Measurements from ENCODE around the gene SCN1A.
"Not testable (repeated sequence)": the region's sequence is repeated elsewhere in the genome, so short reads cannot be mapped to it uniquely, and the experiment has no call there.

Gene SCN1A

DNA sequence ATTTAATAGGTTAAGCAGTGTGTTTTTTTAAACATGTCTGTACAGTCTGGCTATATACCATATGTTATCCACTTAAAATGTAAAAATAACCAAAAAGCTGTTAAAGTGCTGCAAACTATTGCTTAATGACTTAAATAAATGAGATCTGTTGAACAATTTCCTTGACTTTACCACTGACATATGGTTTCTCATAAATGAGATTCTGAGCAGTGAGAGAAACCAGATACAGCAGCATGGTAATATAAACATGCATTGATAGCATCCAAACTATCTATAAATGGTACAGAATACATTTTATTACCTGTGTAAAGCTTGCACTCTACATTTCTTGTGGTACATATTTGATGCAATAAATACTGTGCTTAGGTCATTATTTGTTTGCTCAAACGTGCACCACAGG lies 138.0 kb downstream of the SCN1A start:
- in situ Hi-C loops (cut with MboI; ENCODE audit: low sequenced_read_pairs), result no loop called here

DNA sequence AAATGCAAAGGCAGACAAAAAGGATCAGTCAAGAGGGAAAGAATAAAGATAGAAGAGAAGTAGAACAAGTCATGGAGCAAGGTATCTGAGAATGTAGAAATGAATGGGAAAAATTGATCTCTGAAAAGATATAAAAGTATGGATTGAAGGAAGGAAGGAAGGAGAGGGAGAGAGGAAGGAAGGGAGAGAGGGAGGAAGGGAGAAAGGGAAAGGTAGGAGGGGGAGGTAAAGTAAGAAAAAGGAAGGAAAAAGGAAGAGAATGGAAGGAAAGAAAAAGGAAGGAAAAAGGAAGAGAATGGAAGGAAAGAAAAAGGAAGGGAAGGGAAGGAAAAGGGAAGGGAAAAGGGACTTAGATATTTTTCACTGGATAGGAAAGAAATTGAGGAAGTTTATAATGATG lies 142.7 kb downstream of the SCN1A start:
- in situ Hi-C loops (cut with MboI; ENCODE audit: low sequenced_read_pairs), result no loop called here

DNA sequence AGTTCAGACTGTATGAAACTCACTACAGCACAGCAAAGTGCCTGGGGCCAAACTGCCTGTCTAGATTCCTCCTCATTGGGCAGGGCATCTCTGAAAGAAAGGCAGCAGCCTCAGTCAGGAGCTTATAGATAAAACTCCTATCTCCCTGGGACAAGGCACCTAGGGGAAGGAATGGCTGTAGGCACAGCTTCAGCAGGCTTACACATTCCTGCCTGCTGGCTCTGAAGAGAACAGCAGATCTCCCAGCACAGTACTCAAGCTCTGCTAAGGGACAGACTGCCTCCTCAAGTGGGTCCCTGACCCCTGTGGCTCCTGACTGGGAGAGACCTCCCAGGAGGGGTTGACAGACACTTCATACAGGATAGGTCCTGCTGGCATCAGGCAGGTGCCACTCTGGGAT lies 155.7 kb downstream of the SCN1A start:
- in situ Hi-C loops (cut with MboI; ENCODE audit: low sequenced_read_pairs), result not testable (repeated sequence)

DNA sequence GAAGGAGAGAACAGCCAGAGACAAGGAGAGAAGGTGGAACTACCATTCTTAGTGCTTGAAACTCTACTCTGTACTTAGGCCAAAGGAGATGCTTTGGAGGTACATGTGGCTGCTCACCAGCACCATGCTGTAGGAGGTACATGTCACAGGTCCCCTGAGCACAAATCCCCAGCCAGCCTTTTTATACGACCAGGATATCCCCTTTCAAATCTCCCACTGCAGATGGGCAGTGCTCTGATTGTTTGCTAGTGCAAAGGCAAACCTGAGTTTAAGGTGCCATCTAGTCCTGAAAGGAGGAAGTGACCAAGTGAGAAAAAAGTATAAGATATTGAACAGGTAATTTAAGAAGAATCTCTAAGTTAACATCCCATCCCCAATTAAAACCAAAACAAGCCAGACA lies 157.2 kb downstream of the SCN1A start:
- in situ Hi-C loops (cut with MboI; ENCODE audit: low sequenced_read_pairs), result no loop called here

DNA sequence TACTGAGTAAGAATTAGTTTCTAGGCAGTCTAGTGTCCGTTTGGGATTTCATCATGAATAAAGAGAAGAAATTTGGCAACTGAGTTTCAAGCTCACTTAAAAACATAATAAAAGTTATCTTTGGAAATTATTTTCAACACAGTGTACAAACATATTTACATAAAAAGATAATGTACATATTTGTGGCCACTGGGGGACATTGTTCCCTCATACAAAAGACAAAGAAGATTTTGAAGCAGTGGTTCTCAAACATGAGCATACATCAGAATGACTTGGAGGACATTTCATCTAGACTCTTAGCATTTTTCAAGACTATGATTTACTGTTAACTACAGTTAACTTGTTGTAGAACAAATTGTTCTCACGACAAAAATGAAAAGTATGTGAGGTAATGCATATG lies 158.6 kb downstream of the SCN1A start:
- in situ Hi-C loops (cut with MboI; ENCODE audit: low sequenced_read_pairs), result no loop called here

DNA sequence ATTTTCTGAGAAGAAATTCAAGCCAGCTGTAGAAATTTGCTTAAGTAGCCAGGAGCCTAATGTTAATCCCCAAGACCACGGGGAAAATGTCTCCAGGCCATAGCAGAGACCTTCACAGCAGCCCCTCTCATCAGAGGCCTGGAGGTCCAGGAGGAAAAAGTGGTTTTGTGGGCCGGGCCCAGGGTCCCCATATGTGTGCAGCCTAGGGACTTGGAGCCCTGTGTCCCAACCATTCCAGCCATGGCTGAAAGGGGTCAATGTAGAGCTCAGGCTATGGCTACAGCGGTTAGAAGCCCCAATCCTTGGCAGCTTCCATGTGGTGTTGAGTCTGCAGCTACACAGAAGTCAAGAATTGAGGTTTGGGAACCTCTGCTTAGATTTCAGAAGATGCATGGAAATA lies 160.1 kb downstream of the SCN1A start:
- in situ Hi-C loops (cut with MboI; ENCODE audit: low sequenced_read_pairs), result no loop called here

DNA sequence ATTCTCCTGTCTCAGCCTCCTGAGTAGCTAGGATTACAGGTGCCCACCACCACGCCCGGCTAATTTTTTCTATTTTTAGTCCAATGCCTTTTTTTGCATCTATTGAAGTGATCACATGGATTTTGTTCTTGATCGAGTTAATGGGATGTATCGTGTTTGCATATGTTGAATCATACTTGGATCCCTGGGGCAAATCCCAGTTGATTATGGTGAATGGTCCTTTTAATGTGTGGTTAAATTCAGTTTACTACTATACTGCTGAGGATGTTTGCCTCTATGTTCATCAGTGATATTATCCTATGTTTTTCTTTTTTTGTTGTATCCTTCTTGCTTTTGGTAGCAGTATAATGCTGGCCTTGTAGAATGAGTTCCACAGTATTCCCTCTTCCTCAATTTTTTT lies 166.0 kb downstream of the SCN1A start:
- in situ Hi-C loops (cut with MboI; ENCODE audit: low sequenced_read_pairs), result no loop called here

DNA sequence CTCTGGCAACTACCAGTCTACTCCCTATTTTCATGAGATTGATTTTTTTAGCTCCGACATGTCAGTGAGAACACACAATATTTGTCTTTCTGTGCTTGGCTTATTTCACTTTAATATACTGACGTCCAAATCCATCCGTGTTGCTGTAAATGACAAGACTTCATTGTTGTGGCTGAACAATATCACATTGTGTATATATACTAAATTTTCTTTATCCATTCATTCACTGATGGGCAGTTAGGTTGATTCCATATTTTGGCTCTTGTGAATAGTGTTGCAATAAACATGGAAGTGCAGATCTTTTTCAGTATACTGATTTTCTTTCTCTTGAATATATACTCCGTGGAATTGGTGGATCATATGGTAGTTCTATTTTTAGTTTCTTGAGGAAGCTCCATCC lies 168.4 kb downstream of the SCN1A start:
- in situ Hi-C loops (cut with MboI; ENCODE audit: low sequenced_read_pairs), result no loop called here

DNA sequence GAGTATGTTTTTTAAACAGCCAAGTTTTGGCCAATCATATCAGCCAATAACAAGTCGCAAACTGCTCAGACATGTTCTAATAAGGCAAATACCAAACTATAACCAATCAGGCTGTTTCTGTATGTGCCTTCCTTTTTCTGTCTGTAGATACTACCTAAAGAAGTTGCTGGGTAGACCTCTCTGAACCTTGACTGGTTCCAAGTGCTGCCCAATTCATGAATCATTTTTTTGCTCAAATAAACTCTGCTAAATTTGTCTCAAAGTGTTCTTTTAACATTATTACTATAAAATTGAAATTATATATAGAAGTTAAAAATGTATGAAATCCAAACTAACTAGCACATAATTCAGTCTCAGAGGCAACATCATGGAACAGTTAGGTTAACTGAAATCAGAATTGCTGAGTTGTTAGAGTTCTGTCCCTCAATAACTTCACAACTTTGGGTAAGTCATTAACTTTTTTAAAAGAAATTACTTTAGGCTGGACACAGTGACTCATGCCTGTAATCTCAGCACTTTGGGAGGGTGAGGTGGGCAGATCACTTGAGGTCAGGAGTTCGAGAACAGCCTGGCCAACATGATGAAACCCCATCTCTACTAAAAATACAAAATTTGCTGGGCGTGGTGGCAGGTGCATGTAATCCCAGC lies 169.4 kb downstream of the SCN1A start:
- in situ Hi-C loops (cut with MboI; ENCODE audit: low sequenced_read_pairs), result no loop called here

DNA sequence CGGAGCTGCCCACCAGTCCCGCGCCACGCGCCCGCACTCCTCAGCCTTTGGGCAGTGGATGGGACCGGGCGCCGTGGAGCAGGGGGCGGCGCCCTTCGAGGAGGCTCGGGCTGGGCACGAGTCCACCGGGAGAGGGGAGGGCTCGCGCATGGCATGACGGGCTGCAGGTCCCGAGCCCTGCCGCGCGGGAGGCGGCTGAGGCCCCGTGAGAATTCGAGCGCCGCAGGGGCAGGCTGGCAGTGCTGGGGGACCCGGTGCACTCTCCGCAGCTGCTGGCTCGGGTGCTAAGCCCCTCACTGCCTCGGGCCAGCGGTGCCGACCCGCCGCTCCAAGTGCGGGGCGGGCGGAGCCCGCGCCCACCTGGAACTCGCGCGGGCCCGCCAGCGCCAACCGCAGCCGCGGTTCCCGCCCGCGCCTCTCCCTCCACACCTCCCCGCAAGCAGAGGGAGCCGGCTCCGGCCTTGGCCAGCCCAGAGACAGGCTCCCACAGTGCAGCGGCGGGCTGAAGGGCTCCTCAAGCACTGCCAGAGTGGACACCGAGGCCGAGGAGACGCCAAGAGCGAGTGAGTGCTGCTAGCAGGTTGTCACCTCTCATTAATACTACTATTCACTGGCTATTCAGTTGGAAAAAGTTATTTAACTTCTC lies 170.7 kb downstream of the SCN1A start:
- in situ Hi-C loops (cut with MboI; ENCODE audit: low sequenced_read_pairs), result no loop called here

DNA sequence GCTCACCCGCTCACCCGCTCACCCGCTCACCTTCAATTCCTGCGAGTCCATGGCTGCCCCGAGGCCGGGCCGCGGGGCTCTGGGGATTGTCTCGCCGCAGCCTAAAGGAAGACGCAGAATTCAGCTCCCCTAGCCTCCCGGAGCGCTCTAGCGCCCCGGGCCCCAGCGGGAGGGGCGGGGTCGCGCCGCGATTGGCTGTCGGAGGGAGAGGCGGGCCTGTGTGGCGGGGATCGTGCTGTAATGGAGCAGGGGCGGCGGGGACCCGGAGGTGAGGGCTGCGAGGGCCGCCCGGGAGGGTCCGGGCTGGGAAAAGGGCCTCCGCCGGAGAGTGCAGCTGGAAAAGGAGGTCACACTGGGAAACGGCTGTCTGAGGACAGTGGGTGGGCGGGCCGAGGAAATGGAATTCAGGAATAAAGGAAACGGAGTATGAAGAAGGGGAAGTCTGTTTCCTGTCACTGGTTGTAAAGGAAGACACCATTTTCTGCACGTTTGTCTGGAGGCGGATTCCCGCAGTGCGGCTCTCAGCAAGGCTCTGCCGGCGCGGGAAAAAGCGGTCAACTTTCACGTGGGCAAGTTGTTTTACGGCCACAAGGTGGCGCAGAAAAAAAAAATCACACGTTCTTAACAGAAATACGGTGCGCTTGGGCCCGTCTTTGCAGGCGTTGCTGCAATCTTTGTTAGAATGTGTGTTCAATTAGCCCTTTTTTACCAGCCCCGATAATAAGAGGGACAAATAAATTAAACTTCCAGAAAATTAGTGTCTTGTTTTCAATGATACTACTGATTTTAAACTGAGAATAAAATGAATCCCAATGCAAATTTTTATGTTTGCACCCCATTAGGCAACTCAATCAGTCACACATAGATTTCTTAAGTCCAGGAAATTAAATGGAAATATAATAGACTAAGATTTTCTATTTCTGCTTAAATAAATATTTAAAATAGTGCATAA lies 173.9 kb downstream of the SCN1A start, which contains the start of gene TTC21B:
TTC21B (minus strand) TSS at position 122 of the 952 bp plus-strand sequence; CDS start at position 51, 71 bp downstream.
- in situ Hi-C loops (cut with MboI; ENCODE audit: low sequenced_read_pairs), result no loop called here

DNA sequence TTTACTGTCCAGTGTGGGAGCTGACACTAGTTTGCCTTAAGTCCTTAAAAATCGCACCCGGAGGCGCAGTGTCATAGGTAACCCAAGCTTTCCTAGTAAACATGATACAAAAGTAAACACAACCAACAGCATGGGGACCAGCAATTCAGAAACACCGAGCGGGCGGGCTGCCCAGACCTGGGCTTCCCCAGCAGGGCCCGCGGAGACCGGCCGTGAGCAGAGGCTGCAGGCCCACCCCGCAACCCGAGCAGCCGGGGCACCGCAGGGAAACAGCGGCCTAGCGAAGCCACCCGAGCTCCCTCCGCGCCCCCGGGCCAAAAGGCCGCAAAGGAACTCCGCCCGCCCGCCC lies 174.5 kb downstream of the SCN1A start:
- in situ Hi-C loops (cut with MboI; ENCODE audit: low sequenced_read_pairs), result no loop called here

DNA sequence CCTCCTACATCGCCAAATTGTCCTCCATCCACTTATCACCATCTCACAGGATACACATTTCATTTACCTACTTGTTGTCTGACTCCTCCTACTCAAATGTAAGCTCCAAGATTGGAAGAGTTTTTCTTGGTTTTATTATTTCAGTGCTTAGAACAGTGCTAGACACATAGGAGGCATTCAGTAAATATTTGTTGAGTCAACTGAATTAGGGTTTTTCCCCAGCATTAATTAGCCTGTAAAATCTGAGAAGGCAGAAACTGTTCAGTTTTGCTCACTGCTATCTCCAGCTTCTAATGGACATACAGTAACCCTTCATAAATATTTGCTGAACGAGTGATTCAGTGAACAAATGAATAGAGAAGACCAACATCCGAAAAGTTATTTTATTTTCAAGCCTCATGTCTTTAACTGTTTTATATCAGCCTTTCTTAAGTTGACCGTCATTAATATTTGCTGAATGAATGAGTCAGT lies 175.0 kb downstream of the SCN1A start:
- in situ Hi-C loops (cut with MboI; ENCODE audit: low sequenced_read_pairs), result no loop called here

DNA sequence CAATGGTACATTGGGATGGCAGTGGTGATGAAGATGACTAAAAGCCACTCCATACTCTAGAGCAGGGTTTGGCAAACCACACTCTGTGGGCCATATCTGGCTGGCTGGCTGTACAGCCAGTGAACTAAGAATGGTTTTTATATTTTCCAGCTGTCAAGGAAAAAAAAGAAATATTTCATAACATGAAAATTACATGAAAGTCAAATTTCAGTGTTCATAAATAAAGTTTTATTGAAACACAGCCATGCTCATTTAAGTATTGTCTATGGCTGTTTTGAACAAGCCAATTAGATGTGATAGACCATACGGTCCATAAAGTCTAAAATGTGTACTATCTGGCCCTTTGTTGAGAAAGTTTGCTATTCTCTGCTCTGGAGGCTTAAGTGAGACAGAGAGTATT lies 175.7 kb downstream of the SCN1A start:
- in situ Hi-C loops (cut with MboI; ENCODE audit: low sequenced_read_pairs), result no loop called here

DNA sequence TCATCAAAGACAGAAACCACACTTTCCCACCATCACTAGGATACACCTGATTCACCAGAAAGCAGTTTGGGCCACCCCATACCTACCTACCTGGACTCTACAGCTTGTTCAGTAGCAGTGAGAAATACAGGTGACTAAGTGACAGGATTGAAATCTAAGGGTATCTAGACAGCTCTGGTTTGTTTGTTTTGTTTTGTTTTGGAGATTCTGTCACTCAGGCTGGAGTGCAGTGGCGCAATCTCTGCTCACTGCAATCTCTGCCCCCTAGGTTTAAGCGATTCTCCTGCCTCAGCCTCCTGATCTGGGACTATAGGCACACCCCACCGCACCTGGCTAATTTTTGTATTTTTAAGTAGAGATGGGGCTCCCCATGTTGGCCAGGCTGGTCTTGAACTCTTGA lies 177.4 kb downstream of the SCN1A start:
- in situ Hi-C loops (cut with MboI; ENCODE audit: low sequenced_read_pairs), result no loop called here

DNA sequence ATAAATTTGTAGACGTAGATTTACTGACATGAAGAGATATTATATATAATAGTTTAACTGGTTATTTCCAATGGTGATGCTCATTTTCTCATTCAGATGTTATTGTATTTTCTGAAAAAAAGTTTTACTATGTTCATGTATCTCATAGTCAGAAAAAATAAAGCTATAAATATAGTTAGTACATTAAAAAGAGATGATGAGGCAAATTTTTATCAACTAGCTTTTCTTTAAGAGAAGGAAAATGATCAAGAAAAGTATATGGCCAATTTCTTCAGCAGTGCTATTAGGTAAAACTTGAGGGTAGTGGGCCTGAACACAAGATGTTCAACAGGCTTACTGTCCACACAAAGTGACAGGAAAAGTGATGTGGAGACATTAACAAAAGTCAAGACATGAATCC lies 186.0 kb downstream of the SCN1A start:
- in situ Hi-C loops (cut with MboI; ENCODE audit: low sequenced_read_pairs), result no loop called here

DNA sequence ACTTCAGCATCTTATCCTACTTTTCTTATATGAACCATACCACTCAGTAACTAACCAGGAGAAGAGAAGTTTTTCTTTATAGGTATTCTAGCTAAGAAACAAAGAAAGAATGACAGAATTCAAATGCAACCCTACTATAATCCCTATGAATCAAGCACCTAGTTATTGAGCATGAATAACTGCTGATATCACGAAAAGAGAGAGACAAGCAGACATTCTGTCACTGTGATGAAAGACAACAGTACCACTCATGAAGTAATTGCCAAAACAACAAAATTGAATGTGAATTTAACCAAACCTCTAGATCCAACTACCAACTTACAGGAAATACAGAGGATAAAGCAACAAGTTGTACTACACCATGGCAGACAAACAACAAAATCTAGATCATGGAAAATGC lies 189.6 kb downstream of the SCN1A start:
- in situ Hi-C loops (cut with MboI; ENCODE audit: low sequenced_read_pairs), result no loop called here
